Activated gamma-delta T cell (primary cell): ENCODE data around the gene GUCY2D.

Source experiments
- DNase-seq: peaks from one replicate; lab custom pipeline; 2025; lab: John Stamatoyannopoulos, UW

The GUCY2D gene

GRCh38 chr17:7992516-7992915, 9.9 kb upstream of the GUCY2D start:
- no peak for DNase-seq

DNA sequence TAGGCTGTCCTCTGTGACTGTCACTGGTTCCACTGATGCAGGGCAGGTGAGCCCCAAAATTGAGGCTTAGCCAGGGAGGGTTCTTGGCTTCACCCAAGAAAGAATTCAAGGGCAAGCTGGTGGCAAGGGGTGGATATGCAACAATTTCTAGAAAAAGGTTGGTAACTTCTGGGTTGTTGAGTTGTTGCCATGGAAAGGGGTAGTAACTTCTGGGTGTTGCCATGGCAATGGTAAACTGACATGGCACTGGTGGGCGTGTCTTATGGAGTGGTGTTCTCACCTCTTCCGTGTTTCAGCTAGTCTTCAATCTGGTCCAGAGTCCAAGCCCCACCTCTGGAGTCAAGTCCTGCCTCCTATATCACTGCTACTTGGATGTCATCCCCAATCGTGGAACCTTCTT, 9.5 kb upstream of the GUCY2D start:
- DNase-seq, result no peak

GRCh38 chr17:7993972-7994589, 8.3 kb upstream of the GUCY2D start:
- no peak for DNase-seq

- DNase-seq, result no peak
Observed at GRCh38 chr17:7995724-7996123, 6.7 kb upstream of the GUCY2D start.

DNA sequence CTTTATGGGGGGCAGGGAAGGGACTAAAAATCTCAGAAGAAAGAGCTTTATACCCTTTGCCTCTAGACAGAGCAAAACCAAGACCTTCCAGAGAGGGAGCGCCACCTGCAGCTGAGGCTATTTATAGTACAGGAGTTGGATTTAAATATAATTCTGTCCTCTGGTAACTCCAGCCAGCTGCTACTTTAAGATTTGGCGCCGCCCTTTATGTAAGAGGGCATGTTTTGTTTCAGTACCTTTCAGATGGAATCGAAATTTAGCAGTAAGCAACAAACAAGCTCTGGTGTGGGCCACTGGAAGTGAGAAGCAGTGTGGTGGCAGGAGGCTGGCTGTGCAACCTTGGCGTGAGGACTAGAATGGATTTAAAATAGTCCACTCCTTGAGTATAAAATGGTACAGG, 5.2 kb upstream of the GUCY2D start:
- DNase-seq, result no peak

- DNase-seq, result no peak
Observed at GRCh38 chr17:8002721-8003593, 542 bp downstream of the GUCY2D start.

DNA sequence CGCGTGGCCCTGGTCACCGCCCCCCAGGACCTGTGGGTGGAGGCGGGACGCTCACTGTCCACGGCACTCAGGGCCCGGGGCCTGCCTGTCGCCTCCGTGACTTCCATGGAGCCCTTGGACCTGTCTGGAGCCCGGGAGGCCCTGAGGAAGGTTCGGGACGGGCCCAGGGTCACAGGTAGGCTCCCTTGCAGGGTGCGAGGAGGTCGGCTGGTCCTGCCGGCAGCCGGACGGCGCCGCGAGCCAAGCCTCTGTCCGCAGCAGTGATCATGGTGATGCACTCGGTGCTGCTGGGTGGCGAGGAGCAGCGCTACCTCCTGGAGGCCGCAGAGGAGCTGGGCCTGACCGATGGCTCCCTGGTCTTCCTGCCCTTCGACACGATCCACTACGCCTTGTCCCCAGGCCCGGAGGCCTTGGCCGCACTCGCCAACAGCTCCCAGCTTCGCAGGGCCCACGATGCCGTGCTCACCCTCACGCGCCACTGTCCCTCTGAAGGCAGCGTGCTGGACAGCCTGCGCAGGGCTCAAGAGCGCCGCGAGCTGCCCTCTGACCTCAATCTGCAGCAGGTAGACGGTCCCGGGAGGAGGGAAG, 1.3 kb downstream of the GUCY2D start:
- no peak for DNase-seq

- no peak for DNase-seq
Observed at GRCh38 chr17:8004899-8005298, 2.5 kb downstream of the GUCY2D start.

- no peak for DNase-seq
Observed at GRCh38 chr17:8005357-8005756, 2.9 kb downstream of the GUCY2D start.

- DNase-seq, result no peak
Observed at GRCh38 chr17:8005967-8006730, 3.7 kb downstream of the GUCY2D start.

GRCh38 chr17:8006836-8007680, 4.6 kb downstream of the GUCY2D start:
- DNase-seq, result no peak

DNA sequence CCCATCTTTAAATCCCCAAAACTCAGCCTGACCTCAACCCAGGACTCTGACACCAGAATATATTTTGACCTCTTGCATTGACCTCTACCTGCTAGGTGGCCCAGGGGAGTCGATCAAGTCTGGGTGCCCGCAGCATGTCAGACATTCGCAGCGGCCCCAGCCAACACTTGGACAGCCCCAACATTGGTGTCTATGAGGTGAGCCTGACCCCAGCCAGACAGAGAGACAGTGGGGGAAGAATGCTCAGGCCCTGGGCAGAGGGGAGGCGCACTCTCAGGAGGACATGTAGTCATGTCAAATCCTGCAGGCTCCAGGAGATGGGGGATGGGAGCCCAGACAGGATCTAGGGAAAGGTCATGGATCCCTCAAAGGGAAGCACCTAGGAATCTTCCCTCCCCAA, 5.4 kb downstream of the GUCY2D start:
- no peak for DNase-seq

GRCh38 chr17:8012045-8012580, 9.7 kb downstream of the GUCY2D start:
- DNase-seq, result no peak

- no peak for DNase-seq
Observed at GRCh38 chr17:8012996-8013640, 10.7 kb downstream of the GUCY2D start.

- no peak for DNase-seq
Observed at GRCh38 chr17:8013731-8014557, 11.5 kb downstream of the GUCY2D start.

GRCh38 chr17:8014558-8014850, 12.1 kb downstream of the GUCY2D start:
- no peak for DNase-seq

- DNase-seq, result no peak
Observed at GRCh38 chr17:8015236-8015956, 13.0 kb downstream of the GUCY2D start.

- no peak for DNase-seq
Observed at GRCh38 chr17:8015957-8016631, 13.7 kb downstream of the GUCY2D start.
